Activated CD8-positive, alpha-beta memory T cell treated with anti-CD3 and anti-CD28 coated beads, Interleukin-2, amount 10 ng/mL, durations not matched to agents 7 days and 5 days (primary cell): ENCODE data around the gene CLEC18C. TPM values are rescaled to one million over a fixed set of nuclear protein-coding genes. Genes with fewer than 3 reads are reported as not detected.
"Not testable (repeated sequence)": the region's sequence is repeated elsewhere in the genome, so short reads cannot be mapped to it uniquely, and the experiment has no call there.

Experiments used
- ATAC-seq: fragments of 150-1000 bp; cut with Tn5 transposase; one replicate; pipeline ENCODE4 v1.10.0; 2021; ENCODE audit warnings: moderate library complexity
- CTCF ChIA-PET: fragments of 350-600 bp; sonication (Branson Sonifier 250); formaldehyde crosslinking; loops from one replicate; lab custom pipeline; 2021; ENCODE audit warnings: antibody characterized with exemption; lab: Charles Lee
- DNase-seq: peaks from one replicate; pipeline ENCODE4 v3.0.0-alpha.2; 2020
- H3K27ac Mint-ChIP-seq: one replicate; pipeline ENCODE4 v1.8.0; 2021; ENCODE audit warnings: mild to moderate bottlenecking, mixed read lengths
- H3K27me3 Mint-ChIP-seq: one replicate; pipeline ENCODE4 v1.8.0; 2021; ENCODE audit warnings: mixed read lengths
- H3K36me3 Mint-ChIP-seq: one replicate; pipeline ENCODE4 v1.8.0; 2021; ENCODE audit warnings: mild to moderate bottlenecking, mixed read lengths
- H3K4me1 Mint-ChIP-seq: one replicate; pipeline ENCODE4 v1.8.0; 2021; ENCODE audit warnings: mixed read lengths
- H3K4me3 Mint-ChIP-seq: one replicate; pipeline ENCODE4 v1.8.0; 2021; ENCODE audit warnings: mild to moderate bottlenecking, moderate library complexity, mixed read lengths
- H3K9me3 Mint-ChIP-seq: one replicate; pipeline ENCODE4 v1.8.0; 2022; ENCODE audit warnings: low read depth, mixed read lengths
- total RNA-seq, 2 experiments: library from RNA; stranded (reverse); gene quantifications; one replicate each; pipeline ENCODE4 v1.2.3, GENCODE V29; 2021

The CLEC18C gene
- total RNA-seq, result under 1 TPM; 0.14 to 0.20 TPM

DNA sequence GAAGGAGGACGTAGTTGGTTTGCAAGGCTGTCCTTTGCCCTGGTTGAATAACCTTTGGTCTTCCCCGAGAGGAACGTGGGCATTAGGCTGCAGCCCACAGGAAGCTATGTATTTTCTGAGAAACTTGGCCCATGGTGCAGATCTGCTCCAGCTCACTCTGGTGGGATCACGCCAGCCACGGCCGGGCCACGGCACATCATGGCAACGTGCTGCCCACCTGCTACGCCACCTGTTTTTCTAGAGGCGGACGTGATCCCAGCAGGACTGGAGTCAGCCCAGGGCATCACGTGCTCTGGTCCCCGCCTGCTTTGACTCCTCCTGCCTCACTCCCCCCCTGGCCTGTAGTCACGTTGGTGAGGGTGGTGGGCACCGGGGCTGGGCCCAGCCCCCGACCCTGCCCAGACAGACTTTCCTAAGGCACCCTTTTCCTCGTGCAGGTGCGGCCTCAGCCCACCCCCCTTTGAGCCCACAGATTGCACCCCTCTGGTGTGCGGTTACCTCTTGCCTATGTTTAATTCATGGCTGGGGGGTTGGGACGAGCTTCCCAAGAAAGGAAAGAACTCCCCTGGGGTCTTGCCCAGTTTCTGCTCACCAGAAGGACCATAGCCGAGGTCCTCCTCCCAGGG, at the start of gene CLEC18C:
TSS of gene CLEC18C (plus strand) at position 576 of the 626 bp plus-strand sequence. CDS start 492 bp downstream, outside the sequence.
- not testable (repeated sequence) for DNase-seq, H3K4me1 Mint-ChIP-seq

GRCh38 chr16:70123822-70124221, 49.8 kb upstream of the CLEC18C start:
- DNase-seq, H3K4me1 Mint-ChIP-seq, H3K4me3 Mint-ChIP-seq, ATAC-seq, H3K27me3 Mint-ChIP-seq, H3K27ac Mint-ChIP-seq, H3K9me3 Mint-ChIP-seq: not testable (repeated sequence)
- peaks cover 18% of the 10 kb centered on the region for H3K36me3 Mint-ChIP-seq
- CTCF ChIA-PET, result interaction anchor here (0.6 kb wide), 1 partner anchor 517 kb away, joined by 3 read pairs; no protein-coding TSS in a partner anchor

More for the DNA sequence above, at the start of gene CLEC18C:
- ATAC-seq, H3K36me3 Mint-ChIP-seq, H3K9me3 Mint-ChIP-seq, CTCF ChIA-PET, H3K4me3 Mint-ChIP-seq, H3K27ac Mint-ChIP-seq, H3K27me3 Mint-ChIP-seq: not testable (repeated sequence)

DNA sequence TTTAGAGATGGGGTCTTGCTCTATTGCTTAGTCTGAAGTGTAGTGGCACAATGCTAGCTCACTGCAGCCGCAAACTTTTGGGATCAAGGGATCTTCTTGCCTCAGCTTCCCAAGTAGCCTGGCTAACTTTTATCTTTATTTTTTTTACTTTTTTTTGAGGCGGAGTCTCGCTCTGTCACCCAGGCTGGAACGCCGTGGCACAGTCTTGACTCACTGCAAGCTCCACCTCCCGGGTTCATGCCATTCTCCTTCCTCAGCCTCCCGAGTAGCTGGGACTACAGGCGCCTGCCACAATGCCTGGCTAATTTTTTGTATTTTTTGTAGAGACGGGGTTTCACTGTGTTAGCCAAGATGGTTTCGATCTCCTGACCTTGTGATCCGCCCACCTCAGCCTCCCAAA, 47.4 kb upstream of the CLEC18C start:
- CTCF ChIA-PET, H3K9me3 Mint-ChIP-seq, H3K4me3 Mint-ChIP-seq, DNase-seq, H3K27ac Mint-ChIP-seq, H3K27me3 Mint-ChIP-seq, H3K4me1 Mint-ChIP-seq, ATAC-seq: not testable (repeated sequence)
- peaks cover 21% of the 10 kb centered on the region for H3K36me3 Mint-ChIP-seq

- H3K27ac Mint-ChIP-seq, ATAC-seq, H3K27me3 Mint-ChIP-seq, H3K4me3 Mint-ChIP-seq, CTCF ChIA-PET, DNase-seq, H3K9me3 Mint-ChIP-seq, H3K4me1 Mint-ChIP-seq: not testable (repeated sequence)
- peaks cover 16% of the 10 kb centered on the region for H3K36me3 Mint-ChIP-seq
Observed at GRCh38 chr16:70127706-70128105, 45.9 kb upstream of the CLEC18C start.

GRCh38 chr16:70128844-70129243, 44.7 kb upstream of the CLEC18C start:
- ATAC-seq, CTCF ChIA-PET, H3K27ac Mint-ChIP-seq, DNase-seq, H3K9me3 Mint-ChIP-seq, H3K27me3 Mint-ChIP-seq, H3K4me1 Mint-ChIP-seq, H3K4me3 Mint-ChIP-seq: not testable (repeated sequence)
- H3K36me3 Mint-ChIP-seq, result peaks cover 12% of the 10 kb centered on the region

DNA sequence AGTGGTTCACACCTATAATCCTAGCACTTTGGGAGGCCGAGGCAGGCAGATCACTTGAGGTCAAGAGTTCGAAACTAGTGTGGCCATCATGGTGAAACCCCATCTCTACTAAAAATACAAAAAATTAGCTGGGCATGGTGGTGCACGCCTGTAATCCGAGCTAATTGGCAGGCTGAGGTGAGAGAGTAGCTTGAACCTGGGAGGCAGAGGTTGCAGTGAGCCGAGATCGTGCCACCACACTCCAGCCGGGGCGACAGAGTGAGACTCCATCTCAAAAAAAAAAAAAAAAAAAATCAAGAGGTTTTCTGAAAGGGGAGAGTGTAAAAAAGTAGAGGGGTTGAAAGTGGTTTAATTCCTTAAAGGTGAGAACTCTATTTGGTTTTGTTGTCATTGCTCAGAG, 37.8 kb upstream of the CLEC18C start:
- H3K27ac Mint-ChIP-seq, ATAC-seq, H3K27me3 Mint-ChIP-seq, CTCF ChIA-PET, DNase-seq, H3K4me3 Mint-ChIP-seq, H3K4me1 Mint-ChIP-seq, H3K9me3 Mint-ChIP-seq: not testable (repeated sequence)
- peaks cover 20% of the 10 kb centered on the region for H3K36me3 Mint-ChIP-seq

GRCh38 chr16:70136595-70136994, 37.0 kb upstream of the CLEC18C start:
- H3K27ac Mint-ChIP-seq, result not testable (repeated sequence)

DNA sequence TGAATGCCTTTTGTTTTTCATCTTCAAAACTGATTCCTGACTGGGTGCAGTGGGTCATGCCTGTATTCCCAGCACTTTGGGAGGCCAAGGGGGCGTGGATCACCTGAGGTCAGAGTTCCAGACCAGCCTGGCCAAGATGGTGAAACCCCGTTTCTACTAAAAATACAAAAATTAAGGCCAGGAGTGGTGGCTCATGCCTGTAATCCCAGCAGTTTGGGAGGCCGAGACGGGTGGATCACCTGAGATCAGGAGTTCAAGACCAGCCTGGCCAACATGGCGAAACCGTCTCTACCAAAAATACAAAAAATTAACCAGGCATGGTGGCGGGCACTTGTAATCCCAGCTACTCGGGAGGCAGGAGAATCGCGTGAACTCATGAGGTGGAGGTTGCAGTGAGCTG, 30.8 kb upstream of the CLEC18C start:
- H3K27me3 Mint-ChIP-seq, CTCF ChIA-PET, H3K9me3 Mint-ChIP-seq, ATAC-seq, DNase-seq, H3K4me1 Mint-ChIP-seq, H3K4me3 Mint-ChIP-seq, H3K27ac Mint-ChIP-seq: not testable (repeated sequence)
- H3K36me3 Mint-ChIP-seq, result peaks cover 19% of the 10 kb centered on the region

More at GRCh38 chr16:70136595-70136994, 37.0 kb upstream of the CLEC18C start:
- DNase-seq, H3K4me3 Mint-ChIP-seq, ATAC-seq, H3K4me1 Mint-ChIP-seq, CTCF ChIA-PET, H3K27me3 Mint-ChIP-seq, H3K9me3 Mint-ChIP-seq: not testable (repeated sequence)
- H3K36me3 Mint-ChIP-seq, result peaks cover 20% of the 10 kb centered on the region

GRCh38 chr16:70143231-70143895, 30.2 kb upstream of the CLEC18C start:
- not testable (repeated sequence) for H3K9me3 Mint-ChIP-seq

GRCh38 chr16:70147853-70148252, 25.7 kb upstream of the CLEC18C start:
- H3K36me3 Mint-ChIP-seq, result peaks cover 26% of the 10 kb centered on the region
- H3K4me1 Mint-ChIP-seq, H3K4me3 Mint-ChIP-seq, H3K27ac Mint-ChIP-seq, H3K9me3 Mint-ChIP-seq, H3K27me3 Mint-ChIP-seq, DNase-seq, ATAC-seq, CTCF ChIA-PET: not testable (repeated sequence)

More at GRCh38 chr16:70143231-70143895, 30.2 kb upstream of the CLEC18C start:
- H3K4me3 Mint-ChIP-seq, CTCF ChIA-PET, H3K27ac Mint-ChIP-seq, H3K27me3 Mint-ChIP-seq, DNase-seq, ATAC-seq, H3K4me1 Mint-ChIP-seq: not testable (repeated sequence)
- peaks cover 18% of the 10 kb centered on the region for H3K36me3 Mint-ChIP-seq

DNA sequence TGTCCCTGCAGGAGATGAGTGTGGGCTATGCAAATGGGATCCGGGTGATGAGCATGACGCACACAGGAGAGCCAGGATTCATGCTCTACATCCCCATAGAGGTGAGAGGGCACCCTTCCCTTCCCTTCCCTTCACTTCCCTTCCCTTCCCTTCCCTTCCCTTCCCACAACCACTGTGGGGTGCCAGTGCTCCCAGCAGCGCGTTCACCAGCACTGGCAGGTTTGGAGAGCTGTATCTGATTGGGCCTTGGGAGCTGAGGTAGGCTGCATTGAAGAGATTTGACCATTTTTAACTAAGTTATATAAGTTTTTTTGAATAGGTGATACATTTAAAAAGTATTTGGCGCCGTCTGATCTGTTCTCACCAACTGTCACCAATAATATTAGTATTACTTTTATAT, 25.1 kb upstream of the CLEC18C start:
- ATAC-seq, H3K9me3 Mint-ChIP-seq, H3K27me3 Mint-ChIP-seq, DNase-seq, H3K4me1 Mint-ChIP-seq, CTCF ChIA-PET, H3K27ac Mint-ChIP-seq, H3K4me3 Mint-ChIP-seq: not testable (repeated sequence)
- H3K36me3 Mint-ChIP-seq, result peaks cover 26% of the 10 kb centered on the region

- H3K36me3 Mint-ChIP-seq, result peaks cover 25% of the 10 kb centered on the region
- ATAC-seq, DNase-seq, H3K4me1 Mint-ChIP-seq, H3K27ac Mint-ChIP-seq, H3K4me3 Mint-ChIP-seq, H3K9me3 Mint-ChIP-seq, H3K27me3 Mint-ChIP-seq: not testable (repeated sequence)
- CTCF ChIA-PET, result interaction anchor here (0.7 kb wide), 1 partner anchor 101 kb away, joined by 3 read pairs; no protein-coding TSS in a partner anchor
Observed at GRCh38 chr16:70149296-70149695, 24.3 kb upstream of the CLEC18C start.

DNA sequence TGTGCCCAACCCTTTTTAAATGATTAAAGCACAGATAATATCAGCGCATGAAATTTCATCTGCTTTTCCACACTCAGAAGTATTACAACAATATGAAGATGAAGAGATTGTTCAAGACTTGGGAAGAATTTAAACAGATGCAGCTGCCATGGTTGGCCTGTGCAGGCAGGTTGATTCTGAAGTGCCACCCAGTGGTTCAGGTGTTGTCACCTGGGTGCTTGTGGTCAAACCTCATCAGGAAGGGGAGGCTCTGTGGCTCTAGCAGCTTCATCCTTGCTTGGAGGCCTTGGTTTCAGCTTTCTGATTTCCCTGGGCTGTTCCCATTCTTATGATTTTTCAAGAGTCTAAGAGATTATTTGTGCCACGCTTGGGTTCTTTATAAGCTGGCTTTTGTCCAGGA, 22.2 kb upstream of the CLEC18C start:
- H3K27me3 Mint-ChIP-seq, result no peaks in the 10 kb centered on the region
- H3K4me3 Mint-ChIP-seq, result no peak overlapping the region
- CTCF ChIA-PET, result interaction anchor here (0.6 to 1.0 kb wide), 2 partner anchors 11 to 13 kb away, joined by 3 read pairs; no protein-coding TSS in a partner anchor
- peaks cover 25% of the 10 kb centered on the region for H3K36me3 Mint-ChIP-seq
- ATAC-seq (no peak), DNase-seq (no peak)
- H3K27ac Mint-ChIP-seq, result peak overlapping the region; percentile 15
- H3K9me3 Mint-ChIP-seq, result no peaks in the 10 kb centered on the region
- H3K4me1 Mint-ChIP-seq, result peaks cover 8% of the 10 kb centered on the region
